ENCODE data around the gene BICRA.

Gene BICRA

GRCh38 chr19:47693903-47694302 lies 85.0 kb downstream of the BICRA start:
- Histone ChIP-seq H3K9ac (ENCODE audit: low read length in 2 of 2) (no peak overlapping the region), H3K9me3 (ENCODE audit: control insufficient read depth in 2 of 2, low read length in 2 of 2) (peaks cover 0 to 2% of the 10 kb centered on the region in 2 donors), H3K4me1 (ENCODE audit: control insufficient read depth, insufficient read depth, low read length) (no peaks in the 10 kb centered on the region), H3K27ac (ENCODE audit: low read length) (no peak overlapping the region), H3K4me3 (ENCODE audit: low read length in 2 of 2) (no peak overlapping the region), H3K27me3 (ENCODE audit: control insufficient read depth in 1 of 2, insufficient read depth in 2 of 2, low read length in 2 of 2) (no peaks in the 10 kb centered on the region), H3K36me3 (ENCODE audit: control insufficient read depth in 2 of 2, insufficient read depth in 2 of 2, low read length in 2 of 2) (peaks cover 9 to 11% of the 10 kb centered on the region in 2 donors)

GRCh38 chr19:47694466-47695273 lies 85.7 kb downstream of the BICRA start:
- Histone ChIP-seq H3K9me3 (ENCODE audit: control insufficient read depth in 2 of 2, low read length in 2 of 2) (peaks cover 0 to 2% of the 10 kb centered on the region in 2 donors), H3K27me3 (ENCODE audit: control insufficient read depth in 1 of 2, insufficient read depth in 2 of 2, low read length in 2 of 2) (no peaks in the 10 kb centered on the region), H3K4me3 (ENCODE audit: low read length in 2 of 2) (no peak overlapping the region), H3K4me1 (ENCODE audit: control insufficient read depth, insufficient read depth, low read length) (no peaks in the 10 kb centered on the region), H3K36me3 (ENCODE audit: control insufficient read depth in 2 of 2, insufficient read depth in 2 of 2, low read length in 2 of 2) (peaks cover 13 to 16% of the 10 kb centered on the region in 2 donors), H3K9ac (ENCODE audit: low read length in 2 of 2) (no peak overlapping the region), H3K27ac (ENCODE audit: low read length) (no peak overlapping the region)

GRCh38 chr19:47695533-47696262 lies 86.8 kb downstream of the BICRA start:
- H3K9me3 ChIP-seq (ENCODE audit: control insufficient read depth in 2 of 2, low read length in 2 of 2): peaks cover 0 to 2% of the 10 kb centered on the region in 2 donors
- H3K4me1 ChIP-seq (ENCODE audit: control insufficient read depth, insufficient read depth, low read length): no peaks in the 10 kb centered on the region
- no peaks in the 10 kb centered on the region for H3K27me3 ChIP-seq (ENCODE audit: control insufficient read depth in 1 of 2, insufficient read depth in 2 of 2, low read length in 2 of 2)
- peak overlapping the region in 1 of 2 donors; percentile 2 for H3K9ac ChIP-seq (ENCODE audit: low read length in 2 of 2)
- H3K27ac ChIP-seq (ENCODE audit: low read length): no peak overlapping the region
- peaks cover 17 to 21% of the 10 kb centered on the region in 2 donors for H3K36me3 ChIP-seq (ENCODE audit: control insufficient read depth in 2 of 2, insufficient read depth in 2 of 2, low read length in 2 of 2)
- H3K4me3 ChIP-seq (ENCODE audit: low read length in 2 of 2): no peak overlapping the region

- H3K27ac ChIP-seq (ENCODE audit: low read length): no peak overlapping the region
- H3K27me3 ChIP-seq (ENCODE audit: control insufficient read depth in 1 of 2, insufficient read depth in 2 of 2, low read length in 2 of 2): no peaks in the 10 kb centered on the region
- H3K36me3 ChIP-seq (ENCODE audit: control insufficient read depth in 2 of 2, insufficient read depth in 2 of 2, low read length in 2 of 2): peaks cover 12 to 21% of the 10 kb centered on the region in 2 donors
Observed at GRCh38 chr19:47696635-47697034, 87.7 kb downstream of the BICRA start.

GRCh38 chr19:47697863-47698609 lies 89.1 kb downstream of the BICRA start:
- H3K4me3 ChIP-seq (ENCODE audit: low read length in 2 of 2): no peak overlapping the region
- H3K27ac ChIP-seq (ENCODE audit: low read length): peak overlapping the region; percentile 62
- no peaks in the 10 kb centered on the region for H3K9me3 ChIP-seq (ENCODE audit: control insufficient read depth in 2 of 2, low read length in 2 of 2)
- no peaks in the 10 kb centered on the region for H3K27me3 ChIP-seq (ENCODE audit: control insufficient read depth in 1 of 2, insufficient read depth in 2 of 2, low read length in 2 of 2)
- peak overlapping the region; percentile 20 to 51 for H3K9ac ChIP-seq (ENCODE audit: low read length in 2 of 2)
- H3K4me1 ChIP-seq (ENCODE audit: control insufficient read depth, insufficient read depth, low read length): no peaks in the 10 kb centered on the region
- H3K36me3 ChIP-seq (ENCODE audit: control insufficient read depth in 2 of 2, insufficient read depth in 2 of 2, low read length in 2 of 2): peaks cover 12 to 19% of the 10 kb centered on the region in 2 donors

More at GRCh38 chr19:47696635-47697034, 87.7 kb downstream of the BICRA start:
- no peaks in the 10 kb centered on the region for H3K4me1 ChIP-seq (ENCODE audit: control insufficient read depth, insufficient read depth, low read length)
- no peaks in the 10 kb centered on the region for H3K9me3 ChIP-seq (ENCODE audit: control insufficient read depth in 2 of 2, low read length in 2 of 2)
- no peak overlapping the region for H3K4me3 ChIP-seq (ENCODE audit: low read length in 2 of 2)
- no peak overlapping the region for H3K9ac ChIP-seq (ENCODE audit: low read length in 2 of 2)

GRCh38 chr19:47698631-47699359 lies 89.9 kb downstream of the BICRA start:
- H3K36me3 ChIP-seq (ENCODE audit: control insufficient read depth in 2 of 2, insufficient read depth in 2 of 2, low read length in 2 of 2): peaks cover 14 to 17% of the 10 kb centered on the region in 2 donors
- H3K27ac ChIP-seq (ENCODE audit: low read length): peak overlapping the region; percentile 62
- no peak overlapping the region for H3K9ac ChIP-seq (ENCODE audit: low read length in 2 of 2)
- H3K9me3 ChIP-seq (ENCODE audit: control insufficient read depth in 2 of 2, low read length in 2 of 2): no peaks in the 10 kb centered on the region
- peaks cover 1% of the 10 kb centered on the region for H3K4me1 ChIP-seq (ENCODE audit: control insufficient read depth, insufficient read depth, low read length)
- H3K4me3 ChIP-seq (ENCODE audit: low read length in 2 of 2): no peak overlapping the region
- H3K27me3 ChIP-seq (ENCODE audit: control insufficient read depth in 1 of 2, insufficient read depth in 2 of 2, low read length in 2 of 2): no peaks in the 10 kb centered on the region

- Histone ChIP-seq H3K9ac (ENCODE audit: low read length in 2 of 2) (no peak overlapping the region), H3K9me3 (ENCODE audit: control insufficient read depth in 2 of 2, low read length in 2 of 2) (no peaks in the 10 kb centered on the region), H3K36me3 (ENCODE audit: control insufficient read depth in 2 of 2, insufficient read depth in 2 of 2, low read length in 2 of 2) (peaks cover 14 to 17% of the 10 kb centered on the region in 2 donors), H3K4me3 (ENCODE audit: low read length in 2 of 2) (no peak overlapping the region), H3K27ac (ENCODE audit: low read length) (no peak overlapping the region), H3K27me3 (ENCODE audit: control insufficient read depth in 1 of 2, insufficient read depth in 2 of 2, low read length in 2 of 2) (no peaks in the 10 kb centered on the region), H3K4me1 (ENCODE audit: control insufficient read depth, insufficient read depth, low read length) (peaks cover 6% of the 10 kb centered on the region)
Observed at GRCh38 chr19:47699360-47699917, 90.5 kb downstream of the BICRA start.

- Histone ChIP-seq H3K27ac (ENCODE audit: low read length) (no peak overlapping the region), H3K36me3 (ENCODE audit: control insufficient read depth in 2 of 2, insufficient read depth in 2 of 2, low read length in 2 of 2) (peaks cover 10 to 17% of the 10 kb centered on the region in 2 donors)
Observed at GRCh38 chr19:47700934-47701716, 92.2 kb downstream of the BICRA start.

GRCh38 chr19:47701717-47702552 lies 93.0 kb downstream of the BICRA start:
- Histone ChIP-seq H3K9ac (ENCODE audit: low read length in 2 of 2) (no peak overlapping the region), H3K27ac (ENCODE audit: low read length) (no peak overlapping the region), H3K27me3 (ENCODE audit: control insufficient read depth in 1 of 2, insufficient read depth in 2 of 2, low read length in 2 of 2) (no peaks in the 10 kb centered on the region), H3K36me3 (ENCODE audit: control insufficient read depth in 2 of 2, insufficient read depth in 2 of 2, low read length in 2 of 2) (peaks cover 10 to 17% of the 10 kb centered on the region in 2 donors), H3K4me1 (ENCODE audit: control insufficient read depth, insufficient read depth, low read length) (peaks cover 6% of the 10 kb centered on the region), H3K9me3 (ENCODE audit: control insufficient read depth in 2 of 2, low read length in 2 of 2) (peaks cover 0 to 3% of the 10 kb centered on the region in 2 donors), H3K4me3 (ENCODE audit: low read length in 2 of 2) (no peak overlapping the region)

More at GRCh38 chr19:47700934-47701716, 92.2 kb downstream of the BICRA start:
- H3K9ac ChIP-seq (ENCODE audit: low read length in 2 of 2): no peak overlapping the region
- H3K4me1 ChIP-seq (ENCODE audit: control insufficient read depth, insufficient read depth, low read length): peaks cover 6% of the 10 kb centered on the region
- H3K27me3 ChIP-seq (ENCODE audit: control insufficient read depth in 1 of 2, insufficient read depth in 2 of 2, low read length in 2 of 2): no peaks in the 10 kb centered on the region
- peaks cover 0 to 3% of the 10 kb centered on the region in 2 donors for H3K9me3 ChIP-seq (ENCODE audit: control insufficient read depth in 2 of 2, low read length in 2 of 2)
- no peak overlapping the region for H3K4me3 ChIP-seq (ENCODE audit: low read length in 2 of 2)
